Astrocyte (in vitro differentiated cells and primary cell): ENCODE data around the gene IMPDH1.

ENCODE experiments used
- CTCF ChIP-seq: IDR thresholded peaks from 2 replicates; pipeline ENCODE4 v1.5.1; 2011; ENCODE audit warnings: low read depth, mild to moderate bottlenecking, inconsistent platforms, low read length, moderate library complexity; ENCODE audit not compliant: insufficient read depth
- EZH2 ChIP-seq: IDR thresholded peaks from 2 replicates; pipeline ENCODE4 v1.6.1; 2012; ENCODE audit warnings: mild to moderate bottlenecking, low read length, inconsistent platforms; ENCODE audit not compliant: insufficient read depth

- TF ChIP-seq CTCF, result no peak
- TF ChIP-seq EZH2, result no peak
These were observed 66.0 kb downstream of the IMPDH1 start, which contains the start of gene RBM28 for GRCh38 chr7:128343554-128344430.
